OCI-LY3 (cell line): ENCODE results near the gene PLAC9.

Source experiments
- EZH2phosphoT487 ChIP-seq: fragments of 200-600 bp; shearing (Covaris generic); IDR thresholded peaks from 2 replicates; pipeline ENCODE4 v1.6.1; 2018; ENCODE audit warnings: antibody characterized with exemption, mixed run types, low read depth
- TF ChIP-seq, protein P1 (sequence below): fragments of 200-600, 300-600 bp; sonication (generic); IDR thresholded peaks from 2 replicates; pipeline ENCODE4 v1.5.1; 2014; ENCODE audit warnings: antibody characterized with exemption, low read length, low read depth

DNA sequence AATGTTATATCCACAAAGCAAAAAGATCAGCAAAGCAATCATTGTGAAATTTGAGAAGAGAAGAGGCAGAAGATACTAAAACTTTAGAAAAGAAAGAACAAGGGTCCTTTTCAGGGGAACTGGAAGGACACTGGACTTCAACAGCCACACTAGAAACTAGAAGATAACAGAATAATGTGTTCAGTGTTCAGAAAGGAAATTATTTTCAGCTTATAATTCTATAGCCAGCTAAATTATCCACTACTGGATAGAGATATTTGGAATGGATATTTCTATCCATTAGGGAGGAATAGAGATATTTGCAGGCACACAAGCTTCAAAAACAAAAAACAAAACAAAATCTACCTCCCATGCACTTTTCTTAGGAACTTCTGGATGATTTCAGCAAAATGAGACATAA, 60.0 kb downstream of the PLAC9 start:
- TF ChIP-seq, protein P1, sequence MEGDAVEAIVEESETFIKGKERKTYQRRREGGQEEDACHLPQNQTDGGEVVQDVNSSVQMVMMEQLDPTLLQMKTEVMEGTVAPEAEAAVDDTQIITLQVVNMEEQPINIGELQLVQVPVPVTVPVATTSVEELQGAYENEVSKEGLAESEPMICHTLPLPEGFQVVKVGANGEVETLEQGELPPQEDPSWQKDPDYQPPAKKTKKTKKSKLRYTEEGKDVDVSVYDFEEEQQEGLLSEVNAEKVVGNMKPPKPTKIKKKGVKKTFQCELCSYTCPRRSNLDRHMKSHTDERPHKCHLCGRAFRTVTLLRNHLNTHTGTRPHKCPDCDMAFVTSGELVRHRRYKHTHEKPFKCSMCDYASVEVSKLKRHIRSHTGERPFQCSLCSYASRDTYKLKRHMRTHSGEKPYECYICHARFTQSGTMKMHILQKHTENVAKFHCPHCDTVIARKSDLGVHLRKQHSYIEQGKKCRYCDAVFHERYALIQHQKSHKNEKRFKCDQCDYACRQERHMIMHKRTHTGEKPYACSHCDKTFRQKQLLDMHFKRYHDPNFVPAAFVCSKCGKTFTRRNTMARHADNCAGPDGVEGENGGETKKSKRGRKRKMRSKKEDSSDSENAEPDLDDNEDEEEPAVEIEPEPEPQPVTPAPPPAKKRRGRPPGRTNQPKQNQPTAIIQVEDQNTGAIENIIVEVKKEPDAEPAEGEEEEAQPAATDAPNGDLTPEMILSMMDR = no peak
- no peak for TF ChIP-seq EZH2phosphoT487
